ENCODE results near the gene TSHZ1. TPM values are rescaled to one million over a fixed set of nuclear protein-coding genes. Genes with fewer than 3 reads are reported as not detected.

The TSHZ1 gene
- total and polyA plus RNA-seq, 2 donors from 2014 or later = 7.0 to 31.3 TPM

- TF ChIP-seq, protein P1, sequence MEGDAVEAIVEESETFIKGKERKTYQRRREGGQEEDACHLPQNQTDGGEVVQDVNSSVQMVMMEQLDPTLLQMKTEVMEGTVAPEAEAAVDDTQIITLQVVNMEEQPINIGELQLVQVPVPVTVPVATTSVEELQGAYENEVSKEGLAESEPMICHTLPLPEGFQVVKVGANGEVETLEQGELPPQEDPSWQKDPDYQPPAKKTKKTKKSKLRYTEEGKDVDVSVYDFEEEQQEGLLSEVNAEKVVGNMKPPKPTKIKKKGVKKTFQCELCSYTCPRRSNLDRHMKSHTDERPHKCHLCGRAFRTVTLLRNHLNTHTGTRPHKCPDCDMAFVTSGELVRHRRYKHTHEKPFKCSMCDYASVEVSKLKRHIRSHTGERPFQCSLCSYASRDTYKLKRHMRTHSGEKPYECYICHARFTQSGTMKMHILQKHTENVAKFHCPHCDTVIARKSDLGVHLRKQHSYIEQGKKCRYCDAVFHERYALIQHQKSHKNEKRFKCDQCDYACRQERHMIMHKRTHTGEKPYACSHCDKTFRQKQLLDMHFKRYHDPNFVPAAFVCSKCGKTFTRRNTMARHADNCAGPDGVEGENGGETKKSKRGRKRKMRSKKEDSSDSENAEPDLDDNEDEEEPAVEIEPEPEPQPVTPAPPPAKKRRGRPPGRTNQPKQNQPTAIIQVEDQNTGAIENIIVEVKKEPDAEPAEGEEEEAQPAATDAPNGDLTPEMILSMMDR (IDR thresholded peaks at IDR 0.05; ENCODE audit: borderline replicate concordance, extremely low read depth, insufficient read depth) = no peak
- intact Hi-C loops (cut with DNase I) = no loop called here
- H3K4me1 ChIP-seq (ENCODE audit: control insufficient read depth in 2 of 3, insufficient read depth in 2 of 3, low read depth in 1 of 3, low read length in 3 of 3) = peaks cover 0 to 2% (median 0%) of the 10 kb centered on the region in 3 donors
- H3K36me3 ChIP-seq (ENCODE audit: control insufficient read depth in 2 of 3, insufficient read depth in 3 of 3, low read length in 3 of 3) = peaks cover 0 to 10% (median 5%) of the 10 kb centered on the region in 3 donors
- H3K27me3 ChIP-seq (ENCODE audit: control insufficient read depth, insufficient read depth, low read length) = no peaks in the 10 kb centered on the region
- DNase-seq (no peak), FAIRE-seq (no peak)
- no peak overlapping the region for H3K9ac ChIP-seq (ENCODE audit: low read length in 3 of 3)
- no peaks in the 10 kb centered on the region for H3K9me3 ChIP-seq (ENCODE audit: control insufficient read depth in 2 of 3, insufficient read depth in 1 of 3, low read length in 3 of 3)
- no peak overlapping the region for H3K4me3 ChIP-seq (ENCODE audit: low read length in 3 of 3)
- H3K27ac ChIP-seq (ENCODE audit: low read depth in 2 of 2, low read length in 2 of 2) = no peak overlapping the region
Measured at GRCh38 chr18:75200605-75201280, 9.9 kb upstream of the TSHZ1 start.

- intact Hi-C loops (cut with DNase I) = no loop called here
- peaks cover under 1 to 5% (median 2%) of the 10 kb centered on the region in 3 donors for H3K4me1 ChIP-seq (ENCODE audit: control insufficient read depth in 2 of 3, insufficient read depth in 2 of 3, low read depth in 1 of 3, low read length in 3 of 3)
- no peak for FAIRE-seq
Measured at GRCh38 chr18:75201282-75202270, 9.0 kb upstream of the TSHZ1 start.

GRCh38 chr18:75202696-75203365, 7.8 kb upstream of the TSHZ1 start:
- TF ChIP-seq, protein P1 (IDR thresholded peaks at IDR 0.05; ENCODE audit: borderline replicate concordance, extremely low read depth, insufficient read depth) = no peak
- no peak overlapping the region for H3K4me3 ChIP-seq (ENCODE audit: low read length in 3 of 3)
- H3K4me1 ChIP-seq (ENCODE audit: control insufficient read depth in 2 of 3, insufficient read depth in 2 of 3, low read depth in 1 of 3, low read length in 3 of 3) = peaks cover 2 to 9% (median 6%) of the 10 kb centered on the region in 3 donors
- no peaks in the 10 kb centered on the region for H3K9me3 ChIP-seq (ENCODE audit: control insufficient read depth in 2 of 3, insufficient read depth in 1 of 3, low read length in 3 of 3)
- no peaks in the 10 kb centered on the region for H3K27me3 ChIP-seq (ENCODE audit: control insufficient read depth, insufficient read depth, low read length)
- intact Hi-C loops (cut with DNase I) = no loop called here
- DNase-seq (no peak), FAIRE-seq (no peak)
- no peak overlapping the region for H3K9ac ChIP-seq (ENCODE audit: low read length in 3 of 3)
- peaks cover 0 to 10% (median 5%) of the 10 kb centered on the region in 3 donors for H3K36me3 ChIP-seq (ENCODE audit: control insufficient read depth in 2 of 3, insufficient read depth in 3 of 3, low read length in 3 of 3)
- H3K27ac ChIP-seq (ENCODE audit: low read depth in 2 of 2, low read length in 2 of 2) = no peak overlapping the region

More at GRCh38 chr18:75201282-75202270, 9.0 kb upstream of the TSHZ1 start:
- no peak overlapping the region for H3K9ac ChIP-seq (ENCODE audit: low read length in 3 of 3)
- TF ChIP-seq, protein P1 (IDR thresholded peaks at IDR 0.05; ENCODE audit: borderline replicate concordance, extremely low read depth, insufficient read depth) = no peak
- H3K27ac ChIP-seq (ENCODE audit: low read depth in 2 of 2, low read length in 2 of 2) = no peak overlapping the region
- H3K4me3 ChIP-seq (ENCODE audit: low read length in 3 of 3) = no peak overlapping the region
- H3K36me3 ChIP-seq (ENCODE audit: control insufficient read depth in 2 of 3, insufficient read depth in 3 of 3, low read length in 3 of 3) = peaks cover 0 to 10% (median 5%) of the 10 kb centered on the region in 3 donors
- no peaks in the 10 kb centered on the region for H3K9me3 ChIP-seq (ENCODE audit: control insufficient read depth in 2 of 3, insufficient read depth in 1 of 3, low read length in 3 of 3)
- no peaks in the 10 kb centered on the region for H3K27me3 ChIP-seq (ENCODE audit: control insufficient read depth, insufficient read depth, low read length)
- no peak for DNase-seq
